Colonic mucosa (tissue), 4 donors: ENCODE data around the gene IGSF23. TPM values are rescaled to one million over a fixed set of nuclear protein-coding genes. Genes with fewer than 3 reads are reported as not detected.

ENCODE experiments used
- DNase-seq: peaks from one replicate; pipeline ENCODE4 v3.0.0-alpha.2; 2020
- H3K27ac ChIP-seq: fragments of 200-600 bp; one replicate; pipeline ENCODE4 v1.8.0; 2021
- H3K27me3 ChIP-seq: fragments of 200-600 bp; one replicate; pipeline ENCODE4 v1.8.0; 2021
- H3K36me3 ChIP-seq: fragments of 200-600 bp; one replicate; pipeline ENCODE4 v1.8.0; 2021
- H3K4me1 ChIP-seq: fragments of 200-600 bp; one replicate; pipeline ENCODE4 v1.8.0; 2021; ENCODE audit warnings: mild to moderate bottlenecking
- H3K4me3 ChIP-seq: fragments of 200-600 bp; one replicate; pipeline ENCODE4 v1.8.0; 2021
- H3K9ac ChIP-seq, 2 donors: one replicate each; pipeline ENCODE4 v1.7.0; 2013; ENCODE audit warnings: control low read depth in 2 of 2, low read depth in 2 of 2, low read length in 2 of 2
- H3K9me3 ChIP-seq: fragments of 200-600 bp; one replicate; pipeline ENCODE4 v1.8.0; 2021
- CTCF ChIP-seq: fragments of 200-600 bp; IDR thresholded peaks from one replicate; pipeline ENCODE4 v1.8.0; 2022; ENCODE audit warnings: antibody characterized with exemption, mild to moderate bottlenecking
- intact Hi-C: fragments of 100-400 bp; cut with DNase I; formaldehyde crosslinking; loops from one replicate; pipeline ENCODE4 v1.14.1; 2022
- total RNA-seq, 2 donors: library from RNA; stranded (reverse); fragmentation: NEBNext Ultra II Directional in 1 of 2; extraction: Animal tissue kit (Norgen Biotek cat#: 25700) in 1 of 2; gene quantifications; one replicate each; pipeline ENCODE4 v1.2.1, GENCODE V29; 2021
- donor health status: healthy.
- donor health status: DM: no; HTN: no; CAD: no.
- donor health status: DM: no; HTN: no; CAD: no.

The IGSF23 gene
- total RNA-seq, 2 donors from 2014 or later = not detected

- no peak for TF ChIP-seq CTCF
- H3K4me3 ChIP-seq = no peak overlapping the region
- intact Hi-C loops = no loop called here
- H3K27me3 ChIP-seq = no peaks in the 10 kb centered on the region
- DNase-seq = no peak
- no peak overlapping the region for H3K9ac ChIP-seq
- no peaks in the 10 kb centered on the region for H3K36me3 ChIP-seq
- H3K4me1 ChIP-seq = peaks cover 8% of the 10 kb centered on the region
- no peak overlapping the region for H3K27ac ChIP-seq
- H3K9me3 ChIP-seq = no peaks in the 10 kb centered on the region
Measured at GRCh38 chr19:44641501-44642265, 28.3 kb downstream of the IGSF23 start.

GRCh38 chr19:44642377-44642776 lies 29.0 kb downstream of the IGSF23 start:
- H3K27me3 ChIP-seq = no peaks in the 10 kb centered on the region
- DNase-seq = no peak
- no peaks in the 10 kb centered on the region for H3K9me3 ChIP-seq
- H3K27ac ChIP-seq = no peak overlapping the region
- H3K9ac ChIP-seq = no peak overlapping the region
- intact Hi-C loops = no loop called here
- H3K4me1 ChIP-seq = peaks cover 3% of the 10 kb centered on the region
- no peak for TF ChIP-seq CTCF
- H3K36me3 ChIP-seq = no peaks in the 10 kb centered on the region
- no peak overlapping the region for H3K4me3 ChIP-seq

- Histone ChIP-seq H3K4me3 (peak within 1 kb of the TSS; percentile 82), H3K36me3 (no peaks in the 10 kb centered on the region), H3K9me3 (no peaks in the 10 kb centered on the region), H3K4me1 (no peaks in the 10 kb centered on the region), H3K27ac (peak within 1 kb of the TSS; percentile 86), H3K27me3 (no peaks in the 10 kb centered on the region), H3K9ac (peak within 1 kb of the TSS; percentile 63 to 86)
- intact Hi-C loops = no loop called here
- TF ChIP-seq CTCF = no peak
- peak; percentile 79 for DNase-seq
Measured at GRCh38 chr19:44643605-44644401, 30.4 kb downstream of the IGSF23 start, which contains the start of gene PVR. PVR (plus strand) TSS chr19:44643910; CDS start chr19:44644097, 187 bp downstream.

GRCh38 chr19:44644402-44645016 lies 31.1 kb downstream of the IGSF23 start:
- peak; percentile 49 for DNase-seq
- H3K27me3 ChIP-seq = no peaks in the 10 kb centered on the region

More at GRCh38 chr19:44644402-44645016, 31.1 kb downstream of the IGSF23 start:
- H3K4me3 ChIP-seq = peak overlapping the region; percentile 82
- no peak for TF ChIP-seq CTCF
- H3K27ac ChIP-seq = peak overlapping the region; percentile 86
- intact Hi-C loops = no loop called here
- no peaks in the 10 kb centered on the region for H3K9me3 ChIP-seq
- no peaks in the 10 kb centered on the region for H3K4me1 ChIP-seq
- no peaks in the 10 kb centered on the region for H3K36me3 ChIP-seq
- H3K9ac ChIP-seq = peak overlapping the region; percentile 63 to 86
